ENCODE measurements around the gene AOC1.

AOC1 gene, protein sequence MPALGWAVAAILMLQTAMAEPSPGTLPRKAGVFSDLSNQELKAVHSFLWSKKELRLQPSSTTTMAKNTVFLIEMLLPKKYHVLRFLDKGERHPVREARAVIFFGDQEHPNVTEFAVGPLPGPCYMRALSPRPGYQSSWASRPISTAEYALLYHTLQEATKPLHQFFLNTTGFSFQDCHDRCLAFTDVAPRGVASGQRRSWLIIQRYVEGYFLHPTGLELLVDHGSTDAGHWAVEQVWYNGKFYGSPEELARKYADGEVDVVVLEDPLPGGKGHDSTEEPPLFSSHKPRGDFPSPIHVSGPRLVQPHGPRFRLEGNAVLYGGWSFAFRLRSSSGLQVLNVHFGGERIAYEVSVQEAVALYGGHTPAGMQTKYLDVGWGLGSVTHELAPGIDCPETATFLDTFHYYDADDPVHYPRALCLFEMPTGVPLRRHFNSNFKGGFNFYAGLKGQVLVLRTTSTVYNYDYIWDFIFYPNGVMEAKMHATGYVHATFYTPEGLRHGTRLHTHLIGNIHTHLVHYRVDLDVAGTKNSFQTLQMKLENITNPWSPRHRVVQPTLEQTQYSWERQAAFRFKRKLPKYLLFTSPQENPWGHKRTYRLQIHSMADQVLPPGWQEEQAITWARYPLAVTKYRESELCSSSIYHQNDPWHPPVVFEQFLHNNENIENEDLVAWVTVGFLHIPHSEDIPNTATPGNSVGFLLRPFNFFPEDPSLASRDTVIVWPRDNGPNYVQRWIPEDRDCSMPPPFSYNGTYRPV

DNA sequence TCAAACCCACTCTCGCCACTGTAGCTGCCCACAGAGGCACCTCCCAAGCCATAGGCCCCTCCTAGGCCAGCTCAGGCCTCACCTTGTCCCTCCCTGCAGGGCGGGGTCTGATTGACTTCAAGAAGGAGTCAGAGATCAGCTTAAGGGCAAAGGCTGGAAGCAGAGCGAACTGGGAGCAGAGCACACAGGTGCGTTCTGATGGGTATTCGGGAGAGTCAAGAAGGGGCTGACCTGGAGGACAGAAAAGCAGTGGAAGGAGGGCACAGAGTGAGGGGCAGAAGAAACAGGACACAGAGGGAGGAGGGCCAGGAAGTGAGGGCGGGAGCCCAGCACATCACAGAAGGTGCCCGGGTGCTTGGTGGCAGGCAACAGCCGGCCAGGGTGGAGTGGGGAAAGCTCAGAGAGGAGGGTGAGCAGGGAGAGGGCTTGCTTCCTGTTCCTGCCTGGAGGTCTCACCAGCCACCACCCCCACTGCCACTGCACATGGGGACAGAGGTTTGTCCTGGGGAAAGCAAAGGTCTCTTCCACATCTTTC lies at the start of gene AOC1:
Gene AOC1 (plus strand): TSS at position 147 of the 535 bp plus-strand sequence. CDS start 3,954 bp downstream, outside the sequence.
- DNase-seq = no peak

DNA sequence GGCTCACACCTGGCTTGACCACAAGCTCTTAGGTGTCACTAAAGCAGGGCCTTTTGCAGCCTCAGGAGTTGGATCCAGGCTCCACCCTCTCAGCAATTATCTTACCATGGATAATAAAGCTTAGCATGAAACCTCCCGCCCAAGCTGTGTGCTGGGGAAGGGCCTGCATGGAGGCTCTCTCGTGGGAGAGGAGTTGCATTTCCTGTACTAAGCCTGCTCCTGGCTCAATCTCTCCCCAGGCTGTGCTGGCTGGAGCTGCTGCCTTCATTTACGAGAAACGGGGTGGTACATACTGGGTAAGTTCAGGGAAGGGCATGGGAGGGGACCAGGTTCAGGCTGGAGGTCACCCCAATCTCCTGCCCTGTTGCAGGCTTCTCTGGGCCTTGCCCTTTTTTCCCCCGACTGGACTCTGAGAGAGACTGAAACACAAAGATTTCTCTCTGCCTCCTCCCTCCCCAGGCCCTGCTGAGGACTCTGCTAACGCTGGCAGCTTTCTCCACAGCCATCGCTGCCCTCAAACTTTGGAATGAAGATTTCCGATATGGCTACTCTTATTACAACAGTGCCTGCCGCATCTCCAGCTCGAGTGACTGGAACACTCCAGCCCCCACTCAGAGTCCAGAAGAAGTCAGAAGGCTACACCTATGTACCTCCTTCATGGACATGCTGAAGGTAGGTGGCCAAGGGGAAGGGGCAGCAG lies 49.0 kb upstream of the AOC1 start:
- peak; percentile 68 for DNase-seq

DNA sequence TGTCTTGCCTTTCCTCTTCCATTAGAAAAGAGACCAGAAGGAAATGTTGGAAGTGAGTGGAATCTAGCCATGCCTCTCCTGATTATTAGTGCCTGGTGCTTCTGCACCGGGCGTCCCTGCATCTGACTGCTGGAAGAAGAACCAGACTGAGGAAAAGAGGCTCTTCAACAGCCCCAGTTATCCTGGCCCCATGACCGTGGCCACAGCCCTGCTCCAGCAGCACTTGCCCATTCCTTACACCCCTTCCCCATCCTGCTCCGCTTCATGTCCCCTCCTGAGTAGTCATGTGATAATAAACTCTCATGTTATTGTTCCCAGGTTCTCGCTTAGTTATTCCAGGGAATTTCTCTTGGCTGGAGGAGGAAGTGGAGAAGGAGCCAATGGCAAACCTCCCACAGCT lies 47.5 kb upstream of the AOC1 start:
- DNase-seq = no peak

DNA sequence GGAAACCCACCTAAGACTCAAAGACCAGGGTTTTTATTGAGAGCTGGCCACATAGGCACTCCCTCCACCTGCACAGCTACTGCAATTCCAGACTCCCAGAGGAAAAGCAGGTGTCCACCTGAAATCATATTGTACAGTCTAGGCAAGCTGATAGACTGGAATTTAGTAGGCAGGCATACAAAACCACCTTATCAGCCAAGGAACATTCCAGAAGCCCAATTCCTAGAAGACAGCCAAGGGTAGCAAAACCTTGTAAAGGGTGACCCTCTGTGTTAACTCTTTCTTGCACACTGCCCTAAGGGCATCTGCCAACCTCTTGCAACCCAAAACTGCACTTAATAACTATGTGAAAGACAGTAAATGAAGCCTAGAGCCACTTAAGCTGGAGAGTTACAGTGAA lies 46.5 kb upstream of the AOC1 start:
- DNase-seq = no peak

DNA sequence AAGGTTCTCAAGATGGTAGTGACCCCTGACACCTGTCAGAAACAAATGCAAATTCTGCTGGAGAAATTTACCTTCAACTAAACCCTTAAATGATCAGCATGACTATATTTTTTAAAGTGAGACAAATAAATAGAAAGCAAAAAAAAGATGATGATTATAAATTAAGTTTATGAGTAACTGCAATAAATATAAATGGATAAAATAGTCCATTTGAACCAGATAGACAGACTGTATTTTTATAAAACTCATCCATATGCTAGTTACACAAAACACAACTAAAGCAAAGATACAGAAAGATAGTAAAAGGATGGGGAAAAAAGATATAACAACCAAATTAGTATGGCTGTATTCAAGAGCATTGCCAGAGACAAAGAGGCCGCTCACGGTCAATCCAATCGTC lies 45.9 kb upstream of the AOC1 start:
- no peak for DNase-seq

DNA sequence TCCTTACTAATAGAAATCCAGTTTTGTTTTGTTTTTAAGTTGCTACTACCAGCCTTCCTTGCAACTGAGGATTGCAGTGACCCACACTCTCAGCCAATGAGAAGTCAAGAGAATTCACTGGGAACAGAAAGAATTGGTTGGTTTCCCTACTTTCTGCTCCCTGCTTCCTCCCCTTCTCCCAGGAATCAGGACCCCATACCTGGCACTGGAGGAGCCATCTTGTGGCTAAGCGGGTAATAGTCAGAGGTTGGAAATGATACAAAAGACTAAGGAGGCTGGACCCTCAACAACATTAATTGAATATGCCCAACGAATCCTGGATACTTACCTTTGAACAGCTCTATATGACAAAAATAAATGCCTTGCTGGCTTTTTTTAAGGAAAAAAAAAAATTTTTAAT lies 45.5 kb upstream of the AOC1 start:
- no peak for DNase-seq

DNA sequence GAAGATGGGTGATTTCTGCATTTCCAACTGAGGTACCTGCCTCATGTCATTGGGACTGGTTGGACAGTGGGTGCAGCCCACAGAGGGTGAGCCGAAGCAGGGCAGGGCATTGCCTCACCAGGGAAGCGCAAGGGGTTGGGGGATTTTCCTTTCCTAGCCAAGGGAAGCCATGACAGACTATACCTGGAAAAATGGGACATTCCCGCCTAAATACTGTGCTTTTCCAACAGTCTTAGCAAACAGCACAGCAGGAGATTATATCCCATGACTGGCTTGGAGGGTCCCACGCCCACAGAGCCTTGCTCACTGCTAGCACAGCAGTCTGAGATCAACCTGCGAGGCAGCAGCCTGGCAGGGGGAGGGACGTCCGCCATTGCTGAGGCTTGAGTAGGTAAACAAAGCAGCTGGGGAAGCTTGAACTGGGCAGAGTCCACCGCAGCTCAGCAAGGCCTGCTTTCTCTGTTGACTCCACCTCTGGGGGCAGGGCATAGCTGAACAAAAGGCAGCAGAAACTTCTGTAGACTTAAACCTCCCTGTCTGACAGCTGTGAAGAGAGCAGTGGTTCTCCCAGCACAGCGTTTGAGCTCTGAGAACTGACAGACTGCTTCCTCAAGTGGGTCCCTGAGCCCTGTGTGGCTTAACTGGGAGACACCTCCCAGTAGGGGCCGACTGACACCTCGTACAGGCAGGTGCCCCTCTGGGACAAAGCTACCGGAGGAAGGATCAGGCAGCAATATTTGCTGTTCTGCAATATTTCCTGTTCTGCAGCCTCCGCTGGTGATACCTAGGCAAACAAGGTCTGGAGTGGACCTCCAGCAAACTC lies 44.5 kb upstream of the AOC1 start:
- peak; percentile 45 for DNase-seq

DNA sequence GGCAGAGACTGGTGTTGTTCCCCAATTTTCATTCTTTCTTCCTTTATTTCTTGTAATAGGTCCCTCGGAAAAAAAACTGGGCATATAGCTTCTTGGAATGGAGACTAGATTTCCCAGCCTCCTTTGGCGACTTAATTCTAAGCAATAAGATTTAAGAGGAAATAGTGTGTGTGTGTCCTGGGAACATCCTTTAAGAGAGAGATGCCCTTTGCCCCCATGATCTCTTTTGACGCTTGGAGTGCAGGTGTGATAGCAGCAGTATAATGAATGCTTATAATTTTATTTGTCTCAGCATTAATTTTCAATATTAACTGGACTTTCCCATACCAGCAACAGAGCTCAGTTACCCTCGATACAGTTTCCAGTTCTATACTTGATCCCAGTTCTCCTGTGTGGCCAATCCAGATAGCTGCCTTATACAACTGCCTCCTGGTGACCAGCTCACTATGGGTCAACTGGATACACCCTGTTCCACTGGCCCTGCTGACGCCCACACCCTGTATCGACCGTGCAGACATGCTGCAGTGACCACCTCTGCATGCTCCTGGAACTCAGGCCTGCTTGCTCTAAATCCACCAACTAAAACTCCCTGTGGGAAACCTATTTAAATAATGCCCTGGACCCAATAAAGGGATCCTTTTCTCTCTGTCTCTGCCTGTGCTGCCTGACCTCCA lies 37.9 kb upstream of the AOC1 start:
- DNase-seq = no peak

DNA sequence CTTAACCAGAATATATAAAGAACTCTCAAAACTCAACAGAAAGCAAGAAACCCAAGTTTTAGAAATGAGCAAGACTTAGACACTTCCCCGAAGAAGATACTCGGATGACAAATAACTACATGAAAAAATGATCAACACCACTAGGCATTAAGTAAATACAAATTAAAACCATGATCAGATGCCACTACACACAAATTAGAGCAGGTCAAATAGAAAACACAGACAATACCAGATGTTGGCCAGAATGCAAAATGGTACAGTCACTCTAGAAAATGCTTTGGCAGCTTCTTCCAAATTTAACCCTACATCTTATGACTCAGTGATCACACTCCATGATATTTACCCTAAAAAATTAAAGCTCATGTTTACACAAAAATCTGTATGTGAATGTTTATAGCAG lies 33.3 kb upstream of the AOC1 start:
- no peak for DNase-seq

DNA sequence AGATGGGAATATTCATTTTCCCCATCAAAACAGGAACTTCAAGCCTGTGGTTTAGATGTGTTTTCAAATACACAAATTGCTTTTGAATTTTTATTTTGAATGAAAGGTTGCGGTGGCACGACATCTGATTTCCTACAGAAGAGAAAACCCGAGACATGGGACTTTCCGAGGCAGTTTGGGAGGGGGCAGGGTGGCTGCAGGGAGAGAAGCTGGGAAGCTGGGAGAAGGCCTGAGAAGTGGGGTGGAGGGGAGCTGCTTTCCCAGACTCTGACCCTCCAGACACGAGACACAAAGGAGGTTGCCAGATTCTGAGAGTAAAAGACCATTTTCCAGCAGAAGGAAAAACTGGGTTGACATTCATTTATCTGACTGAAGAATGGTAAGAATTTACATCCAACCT lies 32.2 kb upstream of the AOC1 start:
- DNase-seq = no peak

DNA sequence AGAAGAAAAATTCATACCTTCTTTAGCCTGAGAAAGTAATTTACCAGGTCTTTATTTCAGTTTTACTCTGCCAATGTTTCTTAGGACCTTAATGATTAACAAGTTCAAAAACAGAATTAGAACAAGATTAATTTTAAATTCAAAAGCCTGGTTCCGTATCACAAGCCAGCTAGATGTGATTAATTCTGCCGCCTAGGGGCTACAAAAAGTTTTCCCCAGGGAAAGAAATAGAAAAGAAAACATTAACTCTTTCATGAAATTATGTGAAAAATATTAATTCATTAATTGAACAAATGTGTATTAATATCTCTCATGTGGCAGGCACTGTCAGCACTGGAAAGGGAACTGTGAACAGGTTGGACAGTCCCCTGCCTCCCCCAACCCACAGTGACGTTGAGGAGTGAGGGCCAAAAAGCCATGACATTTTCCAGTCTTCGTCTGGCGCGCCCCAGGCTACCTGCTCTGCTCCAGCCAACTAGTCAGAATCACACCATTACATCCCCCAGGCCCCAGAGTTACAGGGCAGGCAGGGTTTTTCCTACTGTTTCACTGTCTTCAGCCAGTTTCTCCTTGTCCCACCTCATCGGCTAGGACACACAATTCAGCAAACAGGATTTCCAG lies 31.6 kb upstream of the AOC1 start:
- DNase-seq = no peak

DNA sequence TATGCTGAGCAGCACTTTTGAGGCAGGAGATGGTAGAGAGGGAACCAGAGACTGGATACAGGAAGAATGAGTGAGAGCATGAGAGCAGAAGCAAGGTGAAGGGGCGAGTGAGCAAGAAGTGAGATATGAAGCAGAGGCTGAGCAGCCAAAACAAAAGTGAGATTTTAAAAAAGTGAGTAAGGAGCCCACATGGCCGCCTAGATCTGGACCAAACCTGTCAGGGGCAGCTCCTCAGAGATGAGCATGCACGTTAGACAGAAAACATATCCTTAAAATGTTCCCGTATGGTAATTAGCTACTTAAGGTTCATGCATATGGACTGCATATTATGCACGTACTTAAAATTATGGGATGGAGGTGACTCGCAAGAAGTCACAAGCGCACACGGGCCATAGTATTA lies 29.3 kb upstream of the AOC1 start:
- no peak for DNase-seq

DNA sequence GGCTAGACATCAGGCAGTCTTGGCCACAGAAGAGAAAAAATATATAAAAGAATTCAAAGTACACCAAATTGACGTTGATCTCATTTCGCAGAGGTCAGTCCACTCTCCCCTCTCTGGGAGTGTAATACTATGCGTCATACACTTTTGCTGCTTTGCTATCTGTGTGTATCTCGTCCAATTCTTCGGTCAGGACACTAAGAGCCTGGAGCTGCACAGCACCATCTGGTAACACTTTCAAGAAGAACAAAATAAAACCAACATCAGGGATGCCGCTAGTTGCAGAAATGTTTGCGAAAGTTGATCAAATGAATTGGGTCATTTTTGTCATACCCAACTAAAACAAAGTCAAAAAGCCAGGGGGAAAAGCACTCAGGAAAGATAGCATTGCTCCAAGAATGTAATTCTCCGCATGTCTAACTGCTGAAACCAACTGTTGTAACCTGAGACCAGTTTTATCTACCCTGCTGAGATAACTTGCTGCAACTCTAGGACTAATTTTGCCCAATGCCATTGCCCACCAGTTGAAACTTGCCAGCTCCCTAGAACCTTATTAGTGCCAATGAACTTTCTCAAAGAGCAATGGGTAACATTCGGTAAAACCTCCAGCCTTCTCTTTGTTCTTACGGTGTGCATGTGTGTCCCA lies 28.7 kb upstream of the AOC1 start:
- no peak for DNase-seq

DNA sequence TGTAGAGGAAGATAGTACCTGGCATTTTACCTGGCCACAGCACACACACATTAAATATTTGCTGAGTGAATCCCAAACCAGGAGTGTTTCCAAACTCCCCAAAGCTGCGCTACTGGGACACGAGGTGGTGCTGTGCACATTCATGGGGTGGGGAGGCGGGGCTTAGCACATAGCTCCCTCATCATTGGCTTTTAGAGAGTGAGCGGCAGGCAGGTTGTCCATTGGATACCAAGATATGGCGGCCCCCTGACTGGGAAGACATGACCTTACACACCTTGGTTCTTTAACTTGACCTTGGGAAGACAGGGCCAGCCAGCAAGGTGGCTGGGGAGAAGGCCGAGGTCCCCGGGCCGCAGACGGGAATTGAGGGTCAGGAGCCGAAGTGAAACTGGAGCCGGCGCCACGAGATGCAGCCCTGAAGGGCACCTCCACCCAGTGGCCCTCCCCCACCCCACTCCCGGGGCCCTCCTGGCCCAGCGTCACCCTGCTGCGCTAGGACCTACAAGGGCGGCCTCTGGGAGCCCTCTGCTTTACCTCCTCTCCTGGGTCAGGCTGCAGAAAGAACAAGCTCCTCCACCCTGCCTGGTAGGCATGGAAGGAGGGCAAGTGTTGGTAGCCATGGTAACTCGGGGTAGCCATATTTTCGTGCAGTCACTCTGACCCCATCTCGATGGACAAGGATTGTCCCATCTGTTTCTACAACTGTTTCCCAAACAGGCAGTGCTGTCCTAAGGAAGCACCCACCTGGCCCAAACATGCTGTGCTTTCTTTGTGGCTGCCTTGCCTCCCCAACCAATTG lies 27.7 kb upstream of the AOC1 start:
- no peak for DNase-seq

DNA sequence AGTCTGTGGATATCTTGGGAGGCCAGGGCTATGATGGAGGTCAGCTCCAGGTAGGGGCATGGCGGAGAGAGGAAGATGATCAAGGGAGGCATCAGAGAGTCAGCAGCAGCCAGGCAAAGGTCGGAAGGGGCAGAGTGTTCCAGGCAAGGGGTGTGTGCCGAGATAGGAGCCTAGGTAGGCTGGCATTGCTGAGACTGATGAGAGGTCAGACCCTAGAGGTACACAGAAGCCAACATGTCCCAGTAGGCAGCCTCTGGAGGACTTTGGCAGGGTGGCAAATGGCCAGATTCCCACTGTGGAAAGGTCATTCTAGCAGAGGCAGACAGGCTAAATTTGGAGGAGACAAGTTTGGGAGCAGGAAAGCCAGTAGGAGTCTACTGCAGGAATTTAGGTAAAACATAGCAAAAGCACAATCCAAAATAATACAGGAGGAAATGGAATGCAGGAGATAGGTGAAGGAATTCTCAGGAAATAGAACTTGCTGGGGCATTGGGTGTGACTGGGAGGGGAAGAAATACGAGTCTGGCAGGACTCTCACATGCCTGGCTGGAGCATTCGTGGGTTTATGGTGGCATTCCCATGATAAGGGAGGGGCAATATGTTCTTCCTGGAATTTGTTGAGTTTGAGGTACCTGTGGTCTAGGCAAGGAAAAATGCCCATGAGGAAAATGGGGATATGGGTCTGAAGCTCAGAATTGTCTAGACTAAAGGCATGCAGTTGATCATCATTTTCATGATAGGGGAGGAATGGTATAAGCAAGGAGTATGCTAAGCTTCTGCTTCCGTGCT lies 26.1 kb upstream of the AOC1 start:
- no peak for DNase-seq

DNA sequence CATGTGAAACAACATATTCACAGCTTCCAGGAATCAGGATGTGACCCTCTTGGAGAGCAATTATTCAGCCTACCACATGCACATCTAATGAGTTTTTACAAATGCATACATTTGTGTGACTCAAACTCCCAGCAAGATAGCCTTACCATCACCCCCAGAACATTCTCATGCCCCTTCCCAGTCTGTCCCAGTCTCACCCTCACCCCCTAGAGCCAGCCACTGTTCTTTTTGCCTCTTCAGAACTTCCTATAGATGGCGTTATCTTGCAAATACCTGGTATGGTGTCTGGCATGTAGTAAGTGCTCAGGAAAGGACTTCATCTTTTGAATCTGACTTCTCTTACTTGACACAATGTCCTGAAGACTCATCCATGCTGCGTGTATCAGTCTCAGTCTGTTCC lies 23.9 kb upstream of the AOC1 start:
- DNase-seq = no peak

DNA sequence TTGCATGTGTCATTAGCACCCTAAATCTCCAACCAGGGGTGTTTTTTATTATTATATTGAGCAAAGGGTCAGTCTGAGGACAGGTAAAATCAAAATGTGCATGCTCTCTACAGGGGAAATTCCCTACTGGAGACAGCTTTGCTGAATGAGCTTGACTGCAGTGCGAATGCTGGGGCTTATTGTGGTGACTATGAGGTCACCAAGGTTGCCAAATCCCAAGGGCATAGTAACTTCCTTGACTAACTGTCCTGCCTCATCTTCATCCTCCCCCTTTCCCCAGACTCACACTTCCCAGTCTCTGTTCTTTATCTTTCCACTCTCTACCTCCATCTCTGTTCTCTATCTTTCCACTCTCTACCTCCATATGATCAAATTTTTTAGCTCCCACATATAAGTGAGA lies 22.9 kb upstream of the AOC1 start:
- no peak for DNase-seq

DNA sequence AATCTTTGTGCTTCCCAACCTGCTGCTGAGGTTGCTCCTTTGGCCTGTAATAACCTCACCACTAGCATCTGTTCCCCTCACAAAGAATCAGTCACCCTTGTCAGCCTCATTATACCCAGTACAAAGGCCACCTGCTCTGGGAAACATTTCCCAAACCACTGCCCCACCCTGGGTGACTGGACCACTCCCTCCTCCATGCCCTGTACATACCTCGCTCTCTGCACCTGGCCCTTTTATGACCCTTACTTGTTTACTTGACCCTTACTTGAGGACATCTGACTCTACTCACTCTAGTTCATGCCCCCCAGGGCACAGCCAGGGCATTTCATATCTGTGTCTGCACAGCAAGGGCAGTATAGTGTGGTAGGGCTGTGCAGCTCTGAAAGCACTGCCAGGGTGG lies 21.4 kb upstream of the AOC1 start:
- DNase-seq = no peak

DNA sequence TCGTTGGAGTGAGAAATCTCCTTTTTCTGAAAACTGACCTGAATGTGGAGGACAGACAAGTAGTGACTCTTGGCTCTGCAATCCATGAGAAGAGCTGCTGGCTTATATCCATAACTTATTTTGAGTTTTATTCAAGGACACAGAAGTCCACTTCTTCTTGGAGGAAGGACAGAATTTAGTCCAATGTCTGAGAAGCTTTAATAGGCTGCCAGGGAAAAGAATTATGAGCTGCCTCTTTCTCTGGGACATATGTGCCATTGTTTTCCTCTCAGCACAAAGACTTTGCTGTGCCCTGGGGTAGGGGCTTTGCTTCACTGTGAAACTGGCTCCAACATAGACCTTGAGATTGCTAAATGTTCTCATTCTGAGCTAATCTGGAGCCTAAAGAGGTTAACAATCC lies 20.5 kb upstream of the AOC1 start:
- DNase-seq = no peak

Measured in NCI-H345 (cell line).